CD1c-positive myeloid dendritic cell (primary cell): ENCODE measurements around the gene CLEC10A.
A peak's percentile ranks its signal among the peaks of the same experiment; 100 is the strongest.
"Not testable (repeated sequence)": the region's sequence is repeated elsewhere in the genome, so short reads cannot be mapped to it uniquely, and the experiment has no call there.

Source experiments
- DNase-seq: peaks from one replicate; pipeline ENCODE4 v3.0.0-alpha.2; 2016; ENCODE audit errors: extremely low spot score

The CLEC10A gene

DNA sequence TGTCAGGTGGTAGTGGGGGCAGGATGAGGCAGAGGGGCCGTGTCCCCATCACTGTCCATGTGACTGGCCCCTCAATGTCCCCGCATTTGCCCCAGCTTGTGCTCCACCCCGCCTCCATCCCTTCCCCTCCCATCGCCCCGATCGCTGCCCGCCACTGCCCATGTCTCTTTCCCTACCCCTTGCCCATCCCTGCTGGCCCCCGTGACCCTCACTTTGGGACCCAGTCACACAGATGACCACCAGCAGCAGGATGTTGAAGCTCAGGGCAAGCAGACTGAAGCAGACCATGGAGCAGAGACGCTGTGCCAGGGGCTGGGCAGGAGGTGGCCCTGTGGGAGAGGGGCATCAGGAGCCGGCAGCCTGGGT, 28.5 kb upstream of the CLEC10A start:
- DNase-seq: no peak

DNA sequence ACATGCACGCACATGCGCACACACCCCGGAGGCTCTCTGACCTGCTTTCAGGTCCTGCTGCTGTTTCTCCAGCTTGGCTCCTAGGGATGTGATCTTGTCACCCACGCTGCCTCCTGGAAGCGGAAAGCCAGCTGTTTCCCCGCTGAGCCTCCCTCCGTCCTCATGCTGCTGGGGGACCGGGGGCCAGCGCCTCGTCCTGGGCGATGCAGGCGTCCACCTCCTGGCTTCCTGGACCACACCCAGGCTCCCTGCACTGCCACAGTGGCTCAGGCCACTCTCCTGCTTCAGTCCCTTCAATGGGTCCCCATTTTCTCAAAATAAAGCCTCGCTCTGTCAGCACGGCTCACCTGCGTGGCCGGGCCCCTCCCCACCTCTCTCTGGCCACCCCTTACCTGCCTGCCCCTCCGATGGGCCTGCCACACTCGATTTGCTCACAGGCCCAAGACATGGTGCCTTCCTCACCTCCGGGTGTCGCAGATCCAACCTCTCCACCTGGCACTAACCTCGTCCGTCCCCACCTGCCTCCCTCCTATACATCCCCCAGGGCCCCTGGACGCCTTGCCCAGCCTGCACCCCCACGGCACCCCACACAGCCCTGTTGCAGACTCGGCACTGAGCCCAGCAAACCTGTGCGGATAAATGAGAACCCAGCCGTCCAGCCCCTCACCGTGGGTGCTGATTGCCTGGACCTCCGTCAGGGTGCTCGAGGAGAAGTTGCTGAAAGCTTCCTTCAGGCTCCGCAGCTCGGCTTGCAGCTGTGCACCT, 27.9 kb upstream of the CLEC10A start:
- no peak for DNase-seq

DNA sequence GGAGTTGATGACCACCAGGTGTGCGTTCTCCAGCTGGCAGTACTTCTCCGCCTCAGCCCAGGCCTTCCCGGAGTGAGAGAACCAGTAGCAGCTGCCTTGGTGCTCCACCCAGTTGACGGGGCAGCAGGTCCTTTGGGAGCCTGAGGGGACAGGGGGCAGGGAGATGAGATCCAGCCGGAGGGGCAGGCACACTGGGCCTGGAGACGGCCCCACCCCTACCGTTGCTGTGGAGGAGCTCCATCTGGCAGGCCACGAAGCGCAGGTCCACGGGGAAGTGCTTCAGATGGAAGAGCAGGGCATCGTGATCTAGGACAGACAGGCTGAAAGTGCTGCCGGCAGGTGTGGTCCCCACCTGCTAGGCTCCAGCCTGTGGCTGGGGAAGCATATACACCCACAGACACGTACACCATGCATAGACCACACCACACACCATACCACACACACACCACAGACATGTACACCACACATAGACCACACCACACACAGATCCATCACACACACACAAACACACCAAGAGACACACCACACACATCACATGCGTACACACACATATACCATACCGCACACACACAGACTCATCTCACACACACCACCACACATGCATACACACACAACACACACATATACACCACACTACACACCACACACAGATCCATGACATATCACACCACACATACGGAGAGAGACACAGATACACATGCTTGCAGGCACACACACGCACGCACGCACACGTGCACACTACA, 27.1 kb upstream of the CLEC10A start:
- no peak for DNase-seq

DNA sequence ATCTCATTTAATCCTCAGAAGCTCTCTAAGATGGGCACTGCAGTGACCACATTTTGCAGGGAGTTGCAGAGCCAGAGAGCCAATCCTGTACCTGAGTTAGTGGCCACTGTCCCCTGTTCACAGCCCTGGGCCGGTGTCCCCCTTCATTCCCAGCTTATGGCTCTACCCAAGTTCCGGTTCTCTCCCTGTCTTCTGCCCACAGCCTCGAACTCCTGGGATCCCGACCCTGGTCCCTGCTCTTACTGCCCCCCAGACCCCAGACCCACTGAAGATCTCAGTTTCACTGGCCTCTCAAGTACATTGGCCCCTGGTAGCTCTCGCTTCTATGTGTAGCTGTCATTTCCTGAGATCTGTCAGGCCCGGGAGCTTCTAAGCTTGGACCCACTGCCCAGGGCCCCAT, 22.4 kb upstream of the CLEC10A start:
- no peak for DNase-seq

DNA sequence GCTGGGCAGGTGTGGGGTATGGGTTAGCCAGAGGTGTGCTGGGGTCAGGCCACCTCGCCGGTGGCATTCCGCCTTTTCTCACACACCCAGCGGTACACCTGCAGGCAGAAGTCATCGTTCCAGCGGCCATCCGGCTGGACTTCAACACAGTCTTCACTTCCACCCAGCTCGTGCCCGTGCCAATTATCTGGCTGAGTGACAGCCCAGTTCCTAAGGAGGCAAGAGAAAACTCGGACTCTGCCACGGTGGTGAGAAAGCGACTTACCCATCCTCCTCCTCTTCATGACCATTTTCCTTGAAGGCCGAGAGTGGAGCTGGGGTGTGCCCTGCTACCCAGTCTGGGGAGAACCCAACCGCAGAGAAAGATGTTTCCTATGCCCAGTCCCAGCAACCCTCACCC, 21.5 kb upstream of the CLEC10A start:
- DNase-seq: no peak

DNA sequence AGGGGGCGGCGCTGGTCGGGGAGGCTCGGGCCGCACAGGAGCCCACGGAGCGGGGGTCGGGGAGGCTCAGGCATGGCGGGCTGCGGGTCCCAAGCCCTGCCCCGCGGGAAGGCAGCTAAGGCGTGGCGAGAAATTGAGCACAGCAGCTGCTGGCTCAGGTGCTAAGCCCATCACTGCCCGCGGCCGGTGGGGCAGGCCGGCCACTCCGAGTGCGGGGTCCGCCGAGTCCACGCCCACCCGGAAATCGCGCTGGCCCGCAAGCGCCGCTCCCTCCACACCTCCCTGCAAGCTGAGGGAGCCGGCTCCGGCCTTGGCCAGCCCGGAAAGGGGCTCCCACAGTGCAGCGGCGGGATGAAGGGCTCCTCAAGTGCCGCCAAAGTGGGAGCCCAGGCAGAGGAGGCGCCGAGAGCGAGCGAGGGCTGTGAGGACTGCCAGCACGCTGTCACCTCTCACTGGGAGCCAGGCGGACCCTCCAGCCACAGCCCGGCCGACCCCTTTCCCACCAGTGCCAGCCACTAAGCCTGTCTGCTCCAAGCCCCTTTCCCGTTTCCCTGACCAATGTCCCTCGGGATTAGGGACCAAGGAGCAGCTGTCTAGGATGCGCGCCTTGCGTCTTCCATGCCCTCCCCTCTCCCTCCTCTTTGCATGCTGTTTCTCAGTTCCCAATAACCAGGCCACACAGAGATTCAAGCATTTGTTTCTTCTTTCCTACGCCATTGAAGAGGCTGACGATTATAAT, 20.8 kb upstream of the CLEC10A start:
- not testable (repeated sequence) for DNase-seq

DNA sequence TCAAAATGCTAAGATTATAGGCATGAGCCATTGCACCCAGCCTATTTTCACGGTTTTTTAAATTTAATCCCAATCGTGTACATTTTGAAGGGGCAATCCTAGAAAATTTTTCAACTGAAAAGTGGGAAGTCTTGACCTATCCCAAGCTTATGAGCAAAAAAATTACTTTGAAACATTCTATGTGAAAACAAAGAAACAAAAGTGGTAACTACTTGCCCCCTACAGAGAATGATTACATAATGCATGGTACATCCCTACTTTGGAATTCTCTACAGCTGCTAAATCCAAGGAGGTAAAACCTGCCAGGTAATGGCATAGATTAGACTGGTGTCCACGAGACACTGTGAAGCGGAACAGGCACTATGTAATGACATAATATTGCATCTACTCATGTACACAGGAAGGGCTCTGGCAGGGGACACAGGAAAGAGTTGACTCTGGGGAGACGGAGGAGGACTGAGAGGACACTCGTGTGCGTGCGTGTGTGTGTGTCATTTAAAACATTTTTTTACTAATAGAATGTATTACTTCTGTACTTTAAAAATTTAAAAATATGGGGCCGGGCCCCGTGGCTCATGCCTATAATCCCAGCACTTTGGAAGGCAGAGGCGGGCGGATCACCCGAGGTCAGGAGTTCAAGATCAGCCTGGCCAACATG, 18.9 kb upstream of the CLEC10A start:
- peak; percentile 45 for DNase-seq

DNA sequence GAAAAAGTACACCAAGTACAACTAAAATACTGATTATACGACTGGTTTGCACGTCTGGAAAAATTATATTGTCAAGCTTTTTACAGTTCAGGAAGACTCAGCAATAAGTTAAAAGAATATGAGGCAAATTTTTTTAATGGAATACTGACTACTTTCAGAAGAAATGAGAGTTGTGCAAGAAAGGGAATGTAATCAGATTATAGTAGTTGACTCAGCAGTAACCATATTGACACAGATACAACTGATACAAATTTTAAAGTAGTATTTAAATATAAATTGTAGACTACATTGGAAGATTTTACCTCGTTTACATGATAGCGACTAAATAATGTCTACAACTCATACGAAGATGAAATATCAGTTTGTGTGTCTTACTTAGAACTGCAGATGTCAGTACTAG, 17.9 kb upstream of the CLEC10A start:
- no peak for DNase-seq

DNA sequence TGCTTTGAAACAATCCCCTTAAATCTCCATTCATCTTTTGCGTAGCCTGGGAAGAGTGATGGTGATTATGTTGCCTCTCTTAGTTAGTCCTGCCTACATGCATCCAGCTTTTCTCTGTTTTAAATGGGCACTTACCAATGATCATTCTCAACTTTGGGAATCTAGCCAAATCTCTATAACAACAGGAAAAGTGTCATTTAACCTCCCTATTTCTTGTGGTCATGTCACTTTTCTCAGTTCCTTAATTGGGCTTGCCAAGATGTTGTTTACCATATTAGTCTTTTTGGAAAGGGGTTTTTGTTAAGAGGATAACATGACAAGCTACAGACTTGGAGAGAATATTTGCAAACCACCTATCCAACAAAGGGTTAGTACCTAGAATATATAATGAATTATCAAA, 15.6 kb upstream of the CLEC10A start:
- peak; percentile 93 for DNase-seq

DNA sequence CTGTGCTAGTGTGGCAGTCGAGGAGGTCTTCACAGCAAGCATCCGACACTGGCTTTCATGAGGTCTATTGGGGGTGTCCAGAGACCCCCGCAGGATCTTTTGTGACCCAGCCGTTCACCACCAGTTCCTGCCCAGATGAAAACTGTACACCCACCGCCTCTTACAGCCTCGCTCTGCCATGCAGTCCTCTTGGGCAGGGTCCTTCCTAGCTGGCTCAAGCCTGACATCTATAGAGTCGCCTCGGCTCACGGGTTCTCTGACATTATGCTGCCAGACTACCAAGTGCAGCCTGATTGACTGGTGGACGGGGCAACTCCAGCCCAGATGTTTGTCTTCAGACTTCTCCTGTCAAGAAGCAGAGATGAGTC, 14.6 kb upstream of the CLEC10A start:
- no peak for DNase-seq

DNA sequence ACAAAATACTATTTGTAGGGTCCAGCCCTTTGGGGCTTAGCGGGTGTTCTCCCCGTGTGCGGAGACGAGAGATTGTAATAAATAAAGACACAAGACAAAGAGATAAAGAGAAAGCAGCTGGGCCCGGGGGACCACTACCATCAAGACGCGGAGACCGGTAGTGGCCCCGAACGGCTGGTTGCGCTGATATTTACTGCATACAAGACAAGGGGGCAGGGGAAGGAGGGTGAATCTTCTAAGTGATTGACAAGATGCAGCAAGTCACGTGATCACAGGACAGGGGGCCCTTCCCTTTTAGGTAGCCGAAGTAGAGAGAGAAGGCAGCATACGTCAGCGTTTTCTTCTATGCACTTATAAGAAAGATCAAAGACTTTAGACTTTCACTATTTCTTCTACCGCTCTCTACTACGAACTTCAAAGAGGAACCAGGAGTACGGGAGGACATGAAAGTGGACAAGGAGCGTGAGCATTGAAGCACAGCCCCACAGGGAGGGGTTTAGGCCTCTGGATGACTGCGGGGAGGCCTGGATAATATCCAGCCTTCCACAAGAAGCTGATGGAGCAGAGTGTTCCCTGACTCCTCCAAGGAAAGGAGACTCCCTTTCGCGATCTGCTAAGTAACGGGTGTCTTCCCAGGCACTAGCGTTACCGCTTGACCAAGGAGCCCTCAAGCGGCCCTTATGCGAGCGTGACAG, 11.4 kb upstream of the CLEC10A start:
- DNase-seq: peak; percentile 38

DNA sequence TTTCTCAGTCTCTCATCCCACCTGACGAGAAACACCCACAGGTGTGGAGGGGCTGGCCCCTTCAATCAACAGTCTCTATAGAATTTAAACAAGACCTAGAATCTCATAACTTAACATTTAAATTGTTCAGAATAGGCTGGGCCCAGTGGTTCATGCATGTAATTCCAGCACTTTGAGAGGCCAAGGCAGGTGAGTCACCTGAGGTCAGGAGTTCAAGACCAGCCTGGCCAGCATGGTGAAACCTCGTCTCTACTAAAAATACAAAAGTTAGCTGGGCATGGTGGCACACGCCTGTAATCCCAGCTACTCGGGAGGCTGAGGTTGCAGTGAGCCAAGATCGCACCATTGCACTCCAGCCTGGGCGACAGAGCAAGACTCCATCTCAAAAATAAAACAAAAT, 9.5 kb upstream of the CLEC10A start:
- not testable (repeated sequence) for DNase-seq

DNA sequence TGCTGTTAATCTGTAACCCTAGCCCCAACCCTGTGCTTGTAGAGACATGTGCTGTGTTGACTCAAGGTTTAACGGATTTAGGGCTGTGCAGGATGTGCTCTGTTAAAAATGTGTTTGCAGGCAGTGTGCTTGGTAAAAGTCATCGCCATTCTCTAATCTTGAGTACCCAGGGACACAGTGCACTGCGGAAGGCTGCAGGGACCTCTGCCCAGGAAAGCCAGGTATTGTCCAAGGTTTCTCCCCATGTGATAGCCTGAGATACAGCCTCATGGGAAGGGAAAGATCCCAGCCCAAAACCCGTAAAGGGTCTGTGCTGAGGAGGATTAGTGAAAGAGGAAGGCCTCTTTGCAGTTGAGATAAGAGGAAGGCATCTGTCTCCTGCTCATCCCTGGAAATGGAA, 8.4 kb upstream of the CLEC10A start:
- not testable (repeated sequence) for DNase-seq

DNA sequence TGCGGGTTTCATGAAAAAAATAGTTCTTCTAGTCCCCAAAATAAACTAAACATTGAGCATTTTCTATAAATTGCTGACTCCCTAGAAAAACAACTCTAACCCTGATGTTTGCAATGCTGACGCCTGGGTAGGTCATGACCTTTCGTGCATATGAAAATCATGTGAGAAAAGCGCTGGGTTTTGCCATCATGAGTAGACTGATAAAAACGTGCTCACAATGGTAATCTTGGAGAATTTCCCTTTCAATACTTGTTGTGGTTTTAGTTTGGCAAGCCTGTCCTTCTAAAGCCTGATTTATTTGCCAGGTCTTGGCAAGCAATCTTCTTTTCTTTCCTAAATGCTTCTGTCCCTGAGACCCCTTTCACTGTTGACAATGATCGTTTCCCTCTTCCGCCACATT, 4.0 kb upstream of the CLEC10A start:
- DNase-seq: peak; percentile 50

DNA sequence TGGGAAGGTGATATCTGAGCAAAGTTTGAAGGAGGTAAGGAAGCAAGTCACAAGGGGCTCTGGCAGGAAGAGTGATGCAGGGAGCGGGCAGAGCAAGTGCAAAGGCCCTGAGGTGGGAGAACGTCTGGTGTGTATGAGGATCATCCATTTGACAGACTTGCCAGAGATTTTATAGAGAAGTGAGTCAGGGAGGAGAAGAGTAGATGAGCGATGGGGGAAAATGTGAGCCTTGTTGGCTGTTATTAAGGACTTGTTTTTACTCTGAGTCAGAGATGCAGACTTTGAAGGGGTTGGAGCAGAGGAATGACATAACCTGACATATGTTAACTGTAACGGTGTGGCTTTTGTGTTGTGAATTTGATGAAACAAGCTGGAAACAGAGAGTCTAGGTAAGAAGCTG, 3.5 kb upstream of the CLEC10A start:
- peak; percentile 15 for DNase-seq

DNA sequence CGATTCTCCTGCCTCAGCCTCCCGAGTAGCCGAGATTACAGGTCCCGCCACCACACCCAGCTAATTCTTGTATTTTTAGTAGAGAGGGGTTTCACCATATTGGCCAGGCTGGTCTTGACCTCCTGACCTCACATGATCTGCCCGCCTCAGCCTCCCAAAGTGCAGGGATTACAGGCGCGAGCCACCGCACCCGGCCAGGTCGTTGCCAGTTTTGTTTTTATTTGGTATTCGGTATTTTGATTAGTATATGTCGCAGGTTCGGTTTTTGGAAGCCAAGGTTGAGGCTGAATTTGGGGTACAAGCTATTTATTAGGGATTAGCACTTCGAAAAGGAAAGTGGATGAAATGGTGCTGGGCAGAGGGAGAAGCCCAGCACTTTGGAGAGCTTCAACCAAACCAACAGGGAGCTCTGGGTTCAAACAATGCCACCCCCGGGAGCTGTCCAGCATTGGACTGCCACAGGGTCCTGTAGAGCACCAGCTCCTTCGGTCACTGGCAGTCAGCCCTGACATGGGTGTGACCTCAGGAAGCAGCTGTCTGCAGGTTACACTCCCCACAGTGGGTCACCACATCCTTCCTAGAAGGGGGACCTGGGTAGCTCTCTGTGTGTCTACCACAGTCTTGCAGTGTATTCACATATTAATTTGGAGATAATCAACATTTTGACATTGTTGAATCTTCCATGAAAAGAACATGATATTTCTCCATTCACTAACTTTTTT, 1.5 kb upstream of the CLEC10A start:
- DNase-seq: no peak

DNA sequence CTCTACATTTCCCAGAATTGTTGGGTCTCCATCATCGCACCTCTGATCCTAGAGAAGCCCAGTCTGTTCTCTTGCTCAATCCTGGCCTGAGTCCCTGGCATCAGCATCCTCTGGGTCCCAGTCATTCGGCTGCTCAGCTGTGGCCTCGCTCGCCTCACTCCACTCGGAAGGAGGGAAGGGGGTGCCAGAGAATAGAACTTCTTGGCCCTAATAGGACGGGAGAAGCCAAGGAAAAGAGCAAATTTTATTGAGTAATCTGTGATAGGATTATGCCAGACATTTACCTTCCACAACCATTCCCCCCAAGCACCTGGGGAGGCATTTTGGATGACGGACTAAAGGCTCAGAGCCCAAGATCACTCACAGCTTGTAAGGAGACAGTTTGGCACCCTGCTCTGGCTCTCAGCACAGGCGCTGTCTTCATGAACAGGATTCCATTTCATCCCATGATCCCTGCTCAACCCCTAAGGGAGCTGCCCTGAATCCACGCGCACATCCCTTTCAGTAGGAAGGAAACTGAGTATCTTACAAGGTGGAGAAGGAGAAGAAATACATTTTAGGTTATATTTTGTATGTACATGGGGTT, 498 bp upstream of the CLEC10A start:
- DNase-seq: no peak

DNA sequence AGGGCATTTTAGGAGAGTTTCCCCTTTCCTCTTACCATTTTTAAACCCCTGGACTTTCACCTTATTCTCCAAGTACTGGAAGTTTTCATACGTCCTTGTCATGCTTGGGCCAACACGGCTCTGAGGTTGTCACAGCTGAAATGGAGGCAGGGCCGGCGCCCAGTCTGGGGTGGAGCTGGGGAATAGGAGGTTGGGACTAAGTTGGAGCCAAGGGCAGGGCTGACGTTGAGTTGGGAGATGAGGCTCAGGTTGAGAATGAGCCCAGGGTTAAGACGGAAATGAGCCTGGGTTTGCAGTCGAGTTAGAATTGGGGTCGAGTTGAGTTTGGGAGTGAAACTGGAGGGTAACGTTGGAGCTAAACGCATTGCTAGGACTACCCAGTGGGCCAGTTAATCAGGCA, 1.3 kb downstream of the CLEC10A start:
- no peak for DNase-seq

DNA sequence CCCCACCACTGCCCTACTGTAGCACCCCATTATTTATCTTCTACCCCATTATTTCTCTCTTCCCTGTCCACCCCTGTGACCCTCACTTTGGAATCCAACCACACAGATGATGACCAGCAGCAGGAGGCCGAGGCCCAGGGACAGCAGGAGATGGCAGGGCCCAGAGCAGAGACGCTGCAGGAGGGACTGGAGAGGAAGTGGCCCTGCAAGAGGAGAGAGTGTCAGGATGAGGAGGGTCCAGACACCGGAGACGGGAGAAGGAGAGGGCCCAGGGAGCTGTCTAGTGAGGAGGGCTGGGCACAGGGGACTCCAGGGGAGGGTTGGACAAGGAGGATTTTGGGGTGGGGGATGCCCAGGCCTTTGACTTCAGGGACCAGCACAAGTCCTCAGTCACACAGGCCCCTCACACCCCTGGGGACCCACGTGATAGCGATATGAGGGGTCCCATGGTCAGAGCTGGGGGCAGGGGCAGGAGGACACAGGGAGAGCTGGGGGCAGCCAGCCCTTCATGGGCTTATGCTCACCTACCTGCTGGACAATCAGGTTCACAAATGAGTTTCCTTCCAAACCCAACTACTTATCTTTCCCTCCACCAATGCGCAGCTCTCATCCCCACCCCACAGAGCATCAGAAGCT, 2.0 kb downstream of the CLEC10A start:
- no peak for DNase-seq

DNA sequence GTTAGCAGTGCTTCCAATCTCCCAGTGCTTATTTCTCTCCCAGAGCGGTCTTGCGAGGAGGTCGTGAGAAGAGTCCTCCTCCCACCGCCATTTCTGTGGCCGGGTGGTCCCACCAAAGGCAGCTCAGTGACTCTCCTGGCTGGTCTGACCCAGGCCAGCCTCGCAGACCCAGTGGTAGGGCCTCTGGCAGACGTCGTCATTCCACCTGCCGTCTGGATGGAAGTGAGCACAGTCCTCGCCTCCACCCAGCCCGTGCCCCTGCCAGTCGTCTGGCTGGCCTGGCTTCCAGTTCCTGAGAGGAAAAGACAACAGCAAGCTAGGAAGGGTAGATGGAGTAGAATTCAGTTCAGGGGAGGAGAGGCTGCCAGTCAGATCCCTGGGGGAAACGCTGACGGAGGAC, 5.1 kb downstream of the CLEC10A start:
- DNase-seq: no peak
